Astrocyte of the cerebellum (primary cell): ENCODE results near the gene AK4.

Experiments used
- DNase-seq: peaks from one replicate; pipeline ENCODE4 v3.0.0-alpha.2; 2011; ENCODE audit warnings: low read depth
- H3K4me3 ChIP-seq: 2 replicates; pipeline ENCODE4 v1.5.1; 2011; ENCODE audit warnings: mild to moderate bottlenecking, low read depth, low read length, moderate library complexity
- CTCF ChIP-seq: IDR thresholded peaks from 2 replicates; pipeline ENCODE4 v1.5.1; 2012; ENCODE audit warnings: low read length, low read depth, moderate library complexity, mild to moderate bottlenecking; ENCODE audit errors: missing control alignments
- in situ Hi-C: cut with HindIII; loops from 2 replicates; pipeline ENCODE4 v1.10.0; 2017; ENCODE audit warnings: low sequenced_read_pairs

The AK4 gene

GRCh38 chr1:65193129-65193695, 45.2 kb downstream of the AK4 start:
- in situ Hi-C loops: no loop called here
- DNase-seq: no peak
- H3K4me3 ChIP-seq: no peak overlapping the region
- TF ChIP-seq CTCF: no peak

GRCh38 chr1:65195495-65196417, 47.8 kb downstream of the AK4 start:
- in situ Hi-C loops: no loop called here
- no peak for TF ChIP-seq CTCF
- DNase-seq: no peak
- no peak overlapping the region for H3K4me3 ChIP-seq

- TF ChIP-seq CTCF: no peak
Measured at GRCh38 chr1:65196926-65197325, 48.9 kb downstream of the AK4 start.

GRCh38 chr1:65197636-65198035, 49.6 kb downstream of the AK4 start:
- no peak for DNase-seq

More at GRCh38 chr1:65196926-65197325, 48.9 kb downstream of the AK4 start:
- no peak overlapping the region for H3K4me3 ChIP-seq
- in situ Hi-C loops: no loop called here
- DNase-seq: no peak

GRCh38 chr1:65198096-65198495, 50.1 kb downstream of the AK4 start:
- in situ Hi-C loops: no loop called here
- DNase-seq: no peak
- no peak for TF ChIP-seq CTCF
- no peak overlapping the region for H3K4me3 ChIP-seq

More at GRCh38 chr1:65197636-65198035, 49.6 kb downstream of the AK4 start:
- TF ChIP-seq CTCF: no peak
- in situ Hi-C loops: no loop called here
- H3K4me3 ChIP-seq: no peak overlapping the region

- no peak overlapping the region for H3K4me3 ChIP-seq
- DNase-seq: no peak
- in situ Hi-C loops: loop anchor here (25.0 kb wide), 1 partner anchor 487 kb away; no protein-coding TSS in a partner anchor
- no peak for TF ChIP-seq CTCF
Measured at GRCh38 chr1:65200411-65200810, 52.4 kb downstream of the AK4 start.
